ENCODE measurements around the gene PARN.

The PARN gene

GRCh38 chr16:14472357-14472756 is 157.7 kb downstream of the PARN start:
- DNase-seq (ENCODE audit: low read depth, low spot score): no peak
- in situ Hi-C loops (cut with HindIII; ENCODE audit: low sequenced_read_pairs): no loop called here
- TF ChIP-seq, protein P1, sequence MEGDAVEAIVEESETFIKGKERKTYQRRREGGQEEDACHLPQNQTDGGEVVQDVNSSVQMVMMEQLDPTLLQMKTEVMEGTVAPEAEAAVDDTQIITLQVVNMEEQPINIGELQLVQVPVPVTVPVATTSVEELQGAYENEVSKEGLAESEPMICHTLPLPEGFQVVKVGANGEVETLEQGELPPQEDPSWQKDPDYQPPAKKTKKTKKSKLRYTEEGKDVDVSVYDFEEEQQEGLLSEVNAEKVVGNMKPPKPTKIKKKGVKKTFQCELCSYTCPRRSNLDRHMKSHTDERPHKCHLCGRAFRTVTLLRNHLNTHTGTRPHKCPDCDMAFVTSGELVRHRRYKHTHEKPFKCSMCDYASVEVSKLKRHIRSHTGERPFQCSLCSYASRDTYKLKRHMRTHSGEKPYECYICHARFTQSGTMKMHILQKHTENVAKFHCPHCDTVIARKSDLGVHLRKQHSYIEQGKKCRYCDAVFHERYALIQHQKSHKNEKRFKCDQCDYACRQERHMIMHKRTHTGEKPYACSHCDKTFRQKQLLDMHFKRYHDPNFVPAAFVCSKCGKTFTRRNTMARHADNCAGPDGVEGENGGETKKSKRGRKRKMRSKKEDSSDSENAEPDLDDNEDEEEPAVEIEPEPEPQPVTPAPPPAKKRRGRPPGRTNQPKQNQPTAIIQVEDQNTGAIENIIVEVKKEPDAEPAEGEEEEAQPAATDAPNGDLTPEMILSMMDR (IDR thresholded peaks at IDR 0.05; ENCODE audit: low read depth, low read length): no peak
- no peak overlapping the region for H3K4me3 ChIP-seq (ENCODE audit: low read depth, low read length)

DNA sequence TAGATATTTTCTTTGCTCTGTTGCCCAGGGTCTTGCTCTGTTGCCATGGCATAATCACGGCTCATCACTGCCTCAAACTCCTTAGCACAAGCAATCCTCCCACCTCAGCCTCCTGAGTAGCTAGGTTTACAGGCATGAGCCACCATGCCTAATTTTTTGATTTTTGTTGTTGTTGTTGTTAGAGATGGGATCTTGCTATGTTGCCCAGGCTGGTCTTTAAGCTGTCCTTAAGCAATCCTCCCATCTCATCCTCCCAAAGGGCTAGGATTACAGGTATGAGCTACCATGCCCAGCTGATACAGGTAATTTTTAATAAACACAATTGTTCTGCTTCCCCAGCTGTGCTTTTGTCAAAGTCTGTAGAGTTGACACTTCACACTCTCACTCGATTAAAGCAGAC is 159.3 kb downstream of the PARN start:
- no peak overlapping the region for H3K4me3 ChIP-seq (ENCODE audit: low read depth, low read length)
- in situ Hi-C loops (cut with HindIII; ENCODE audit: low sequenced_read_pairs): no loop called here
- TF ChIP-seq, protein P1 (IDR thresholded peaks at IDR 0.05; ENCODE audit: low read depth, low read length): no peak
- DNase-seq (ENCODE audit: low read depth, low spot score): no peak

DNA sequence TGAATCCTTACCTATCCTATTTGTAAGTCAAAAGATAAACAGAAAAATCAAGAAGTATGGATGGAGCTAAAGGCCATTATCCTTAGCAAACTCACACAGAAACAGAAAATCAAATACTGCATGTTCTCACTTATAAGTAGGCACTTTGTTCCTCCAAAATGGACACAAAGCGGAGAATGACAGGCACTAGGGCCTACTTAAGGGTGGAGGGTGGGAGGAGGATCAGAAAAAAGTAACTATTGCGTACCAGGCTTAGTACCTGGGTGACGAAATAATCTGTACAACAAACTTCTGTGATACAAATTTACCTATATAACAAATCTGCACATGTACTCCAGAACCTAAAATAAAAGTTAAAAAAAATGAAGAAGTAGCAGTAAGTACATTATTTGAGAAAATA is 164.3 kb downstream of the PARN start:
- H3K4me3 ChIP-seq (ENCODE audit: low read depth, low read length): no peak overlapping the region
- in situ Hi-C loops (cut with HindIII; ENCODE audit: low sequenced_read_pairs): no loop called here
- TF ChIP-seq, protein P1 (IDR thresholded peaks at IDR 0.05; ENCODE audit: low read depth, low read length): no peak
- no peak for DNase-seq (ENCODE audit: low read depth, low spot score)

DNA sequence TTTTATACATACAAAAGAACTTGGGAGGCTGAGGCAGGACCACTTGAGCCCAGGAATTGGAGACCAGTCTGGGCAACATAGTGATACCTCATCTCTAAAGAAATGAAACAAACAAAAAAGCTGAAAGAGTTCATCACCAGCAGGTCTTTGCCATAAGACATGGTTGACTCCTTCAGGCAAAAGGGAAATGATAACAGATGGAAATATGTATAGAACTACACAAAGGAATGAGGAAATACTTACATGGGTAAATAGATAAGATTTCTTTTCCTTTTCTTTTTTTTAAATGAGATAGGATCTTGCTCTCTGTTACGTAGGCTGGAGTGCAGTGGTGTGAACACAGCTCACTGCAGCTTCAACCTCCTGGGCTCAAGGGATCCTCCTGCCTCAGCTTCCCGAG is 165.3 kb downstream of the PARN start:
- in situ Hi-C loops (cut with HindIII; ENCODE audit: low sequenced_read_pairs): no loop called here
- TF ChIP-seq, protein P1 (IDR thresholded peaks at IDR 0.05; ENCODE audit: low read depth, low read length): no peak
- H3K4me3 ChIP-seq (ENCODE audit: low read depth, low read length): no peak overlapping the region
- DNase-seq (ENCODE audit: low read depth, low spot score): no peak

DNA sequence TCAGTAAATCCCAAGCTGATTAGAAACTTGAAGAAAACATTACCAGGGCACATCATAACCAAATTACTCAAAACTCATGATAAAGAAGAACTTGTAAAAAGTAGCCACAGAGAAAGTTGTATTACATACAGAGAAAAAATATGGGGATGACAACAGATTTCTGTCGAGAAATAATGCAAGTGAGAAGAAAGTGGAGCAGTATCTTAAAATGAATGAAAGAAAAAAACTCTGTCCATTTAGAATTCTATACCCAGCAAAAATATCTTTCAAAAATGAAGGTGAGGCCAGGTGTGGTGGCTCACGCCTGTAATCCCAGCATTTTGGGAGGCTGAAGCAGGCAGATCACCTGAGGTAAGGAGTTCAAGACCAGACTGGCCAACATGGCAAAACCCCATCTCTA is 165.9 kb downstream of the PARN start:
- TF ChIP-seq, protein P1 (IDR thresholded peaks at IDR 0.05; ENCODE audit: low read depth, low read length): no peak
- in situ Hi-C loops (cut with HindIII; ENCODE audit: low sequenced_read_pairs): no loop called here
- no peak for DNase-seq (ENCODE audit: low read depth, low spot score)

DNA sequence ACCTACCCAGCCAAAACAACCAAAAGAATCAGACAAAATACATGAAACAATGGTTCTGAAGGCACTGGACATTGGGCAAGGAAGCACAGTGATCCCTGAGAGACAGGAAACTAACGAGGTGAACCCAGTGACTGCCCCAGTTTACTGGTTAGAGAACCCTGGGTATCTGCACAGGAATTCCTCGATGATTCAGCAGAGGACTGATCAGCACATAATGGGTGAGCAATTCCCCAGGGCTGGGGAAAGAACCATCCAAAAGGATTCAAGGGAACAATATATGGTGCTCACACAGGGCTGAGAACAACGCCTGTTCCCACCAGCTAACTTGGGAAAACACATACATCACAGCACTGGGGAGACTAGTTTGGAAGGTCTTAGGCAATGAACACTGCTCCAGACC is 167.2 kb downstream of the PARN start:
- H3K4me3 ChIP-seq (ENCODE audit: low read depth, low read length): no peak overlapping the region
- TF ChIP-seq, protein P1 (IDR thresholded peaks at IDR 0.05; ENCODE audit: low read depth, low read length): no peak
- in situ Hi-C loops (cut with HindIII; ENCODE audit: low sequenced_read_pairs): no loop called here
- peak; percentile 19 for DNase-seq (ENCODE audit: low read depth, low spot score)

More for the DNA sequence above, 165.9 kb downstream of the PARN start:
- H3K4me3 ChIP-seq (ENCODE audit: low read depth, low read length): no peak overlapping the region

- no peak for DNase-seq (ENCODE audit: low read depth, low spot score)
- H3K4me3 ChIP-seq (ENCODE audit: low read depth, low read length): no peak overlapping the region
- in situ Hi-C loops (cut with HindIII; ENCODE audit: low sequenced_read_pairs): no loop called here
- TF ChIP-seq, protein P1 (IDR thresholded peaks at IDR 0.05; ENCODE audit: low read depth, low read length): no peak
Observed at GRCh38 chr16:14460726-14461125, 169.3 kb downstream of the PARN start.

Data from astrocyte of the spinal cord (primary cell).